A673 (cell line): ENCODE results near the gene DENND1A.

ENCODE experiments used
- EZH2 ChIP-seq: fragments of 200-600 bp; sonication (generic); IDR thresholded peaks from 2 replicates; pipeline ENCODE4 v1.6.1; 2017; ENCODE audit warnings: borderline replicate concordance, low read depth, mild to moderate bottlenecking, mixed read lengths, antibody characterized with exemption, low read length; ENCODE audit not compliant: poor library complexity, severe bottlenecking
- TF ChIP-seq, protein P1 (sequence below): fragments of 300-800, 200-600 bp; sonication (generic); conservative IDR thresholded peaks from 2 replicates; pipeline ENCODE4 v1.5.1; 2017; ENCODE audit warnings: low read depth, mild to moderate bottlenecking, antibody characterized with exemption, low read length, moderate library complexity, mixed read lengths

GRCh38 chr9:123358181-123358905, 571.6 kb downstream of the DENND1A start:
- TF ChIP-seq, protein P1, sequence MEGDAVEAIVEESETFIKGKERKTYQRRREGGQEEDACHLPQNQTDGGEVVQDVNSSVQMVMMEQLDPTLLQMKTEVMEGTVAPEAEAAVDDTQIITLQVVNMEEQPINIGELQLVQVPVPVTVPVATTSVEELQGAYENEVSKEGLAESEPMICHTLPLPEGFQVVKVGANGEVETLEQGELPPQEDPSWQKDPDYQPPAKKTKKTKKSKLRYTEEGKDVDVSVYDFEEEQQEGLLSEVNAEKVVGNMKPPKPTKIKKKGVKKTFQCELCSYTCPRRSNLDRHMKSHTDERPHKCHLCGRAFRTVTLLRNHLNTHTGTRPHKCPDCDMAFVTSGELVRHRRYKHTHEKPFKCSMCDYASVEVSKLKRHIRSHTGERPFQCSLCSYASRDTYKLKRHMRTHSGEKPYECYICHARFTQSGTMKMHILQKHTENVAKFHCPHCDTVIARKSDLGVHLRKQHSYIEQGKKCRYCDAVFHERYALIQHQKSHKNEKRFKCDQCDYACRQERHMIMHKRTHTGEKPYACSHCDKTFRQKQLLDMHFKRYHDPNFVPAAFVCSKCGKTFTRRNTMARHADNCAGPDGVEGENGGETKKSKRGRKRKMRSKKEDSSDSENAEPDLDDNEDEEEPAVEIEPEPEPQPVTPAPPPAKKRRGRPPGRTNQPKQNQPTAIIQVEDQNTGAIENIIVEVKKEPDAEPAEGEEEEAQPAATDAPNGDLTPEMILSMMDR, result no peak
- no peak for TF ChIP-seq EZH2
